ENCODE results near the gene HIP1R. TPM values are rescaled to one million over a fixed set of nuclear protein-coding genes. Genes with fewer than 3 reads are reported as not detected.

HIP1R gene
- total and polyA plus RNA-seq, 2 of the 13 experiments (the other 11 are each of a cell fraction or from before 2014, with no cell fraction given), result 18.4 to 25.5 TPM

DNA sequence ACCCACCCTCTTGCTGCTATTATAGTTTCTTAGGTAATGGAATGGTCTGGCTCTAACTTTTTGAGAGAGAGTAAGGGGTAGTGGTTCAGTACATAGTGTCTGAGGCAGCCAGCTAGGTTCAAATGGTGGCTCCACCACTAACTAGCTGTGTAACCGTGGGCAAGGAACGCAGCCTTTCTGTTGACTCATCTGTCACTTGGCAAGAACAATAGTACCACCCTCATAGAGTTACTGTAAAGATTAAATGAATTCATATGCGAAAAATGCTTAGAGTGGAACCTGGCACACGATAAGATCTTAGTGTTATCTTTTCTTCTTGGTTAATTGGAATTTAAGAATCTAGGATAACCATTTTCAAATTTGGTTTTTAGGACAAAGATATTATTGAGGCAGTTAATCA lies 46.9 kb upstream of the HIP1R start:
- no peak overlapping the region for H3K4me2 ChIP-seq (ENCODE audit: low read depth, low read length)
- ATAC-seq, result no peak
- DNase-seq (ENCODE audit: low spot score), result no peak
- in situ Hi-C loops (cut with HindIII; ENCODE audit: extremely low pct_ligation_motif_present, low pct_unique_long_range_greater_than_20kb) (no loop called here), intact Hi-C loops (cut with micrococcal nuclease; ENCODE audit: unreplicated experiment) (no loop called here)
- no peak overlapping the region for H3K9ac ChIP-seq (ENCODE audit: insufficient read depth, low read depth, low read length)
- H3K9me3 ChIP-seq (ENCODE audit: low read length), result no peaks in the 10 kb centered on the region
- no peak for FAIRE-seq
- BruUV-seq (replicated peaks), result no TSS peak
- ChIA-PET CTCF (ENCODE audit: low intra/inter-chr PET ratio, low total read pairs) (no interaction called here), POLR2A (no interaction called here)
- peaks cover 1 to 9% of the 10 kb centered on the region in 2 experiments; a peak in 3 of 5 replicates for H3K27me3 ChIP-seq (ENCODE audit: control insufficient read depth in 1 of 2, insufficient read depth in 2 of 2, low read length in 2 of 2)
- no peaks in the 10 kb centered on the region for H3K4me1 ChIP-seq (ENCODE audit: insufficient read depth, low read length)
- TF ChIP-seq ZNF746 (CRISPR knock-in tag; IDR thresholded peaks at IDR 0.05) (no peak), THAP11 (CRISPR knock-in tag; IDR thresholded peaks at IDR 0.05) (no peak), NR1H2 (CRISPR knock-in tag; IDR thresholded peaks at IDR 0.05; ENCODE audit: borderline replicate concordance, low read depth) (no peak), ZNF788 (CRISPR knock-in tag; IDR thresholded peaks at IDR 0.05; ENCODE audit: borderline replicate concordance) (no peak), SPEN (CRISPR knock-in tag; IDR thresholded peaks at IDR 0.05; ENCODE audit: low read depth) (no peak), ZNF33A (CRISPR knock-in tag; IDR thresholded peaks at IDR 0.05; ENCODE audit: borderline replicate concordance) (no peak), CENPX (CRISPR knock-in tag; IDR thresholded peaks at IDR 0.05) (no peak), ZNF563 (CRISPR knock-in tag; IDR thresholded peaks at IDR 0.05) (no peak)
- TF ChIP-seq, protein P1, sequence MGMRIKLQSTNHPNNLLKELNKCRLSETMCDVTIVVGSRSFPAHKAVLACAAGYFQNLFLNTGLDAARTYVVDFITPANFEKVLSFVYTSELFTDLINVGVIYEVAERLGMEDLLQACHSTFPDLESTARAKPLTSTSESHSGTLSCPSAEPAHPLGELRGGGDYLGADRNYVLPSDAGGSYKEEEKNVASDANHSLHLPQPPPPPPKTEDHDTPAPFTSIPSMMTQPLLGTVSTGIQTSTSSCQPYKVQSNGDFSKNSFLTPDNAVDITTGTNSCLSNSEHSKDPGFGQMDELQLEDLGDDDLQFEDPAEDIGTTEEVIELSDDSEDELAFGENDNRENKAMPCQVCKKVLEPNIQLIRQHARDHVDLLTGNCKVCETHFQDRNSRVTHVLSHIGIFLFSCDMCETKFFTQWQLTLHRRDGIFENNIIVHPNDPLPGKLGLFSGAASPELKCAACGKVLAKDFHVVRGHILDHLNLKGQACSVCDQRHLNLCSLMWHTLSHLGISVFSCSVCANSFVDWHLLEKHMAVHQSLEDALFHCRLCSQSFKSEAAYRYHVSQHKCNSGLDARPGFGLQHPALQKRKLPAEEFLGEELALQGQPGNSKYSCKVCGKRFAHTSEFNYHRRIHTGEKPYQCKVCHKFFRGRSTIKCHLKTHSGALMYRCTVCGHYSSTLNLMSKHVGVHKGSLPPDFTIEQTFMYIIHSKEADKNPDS (CRISPR knock-in tag; IDR thresholded peaks at IDR 0.05), result no peak
- no peaks in the 10 kb centered on the region for H3K79me2 ChIP-seq (ENCODE audit: insufficient read depth, low read length)
- no peaks in the 10 kb centered on the region for H4K20me1 ChIP-seq (ENCODE audit: insufficient read depth, low read length)
- no peaks in the 10 kb centered on the region for H3K36me3 ChIP-seq (replicated peaks in 1 of 2; ENCODE audit: control insufficient read depth in 1 of 2, insufficient read depth in 2 of 2, low read length in 2 of 2)
- no peak overlapping the region for H3K4me3 ChIP-seq (replicated peaks in 1 of 3; ENCODE audit: insufficient read depth in 1 of 3, low read depth in 2 of 3, low read length in 3 of 3)
- no peak overlapping the region for H3K27ac ChIP-seq (ENCODE audit: extremely low read length, insufficient read depth, low read length)
- no peak overlapping the region for H2AFZ ChIP-seq (ENCODE audit: low read length)
- 20% methylated on average over 4 of the region's 4 CpGs for WGBS (ENCODE audit: low lambda C conversion rate)

All from HepG2 (cell line).